Measurements from ENCODE around the gene ZNF841.

DNA sequence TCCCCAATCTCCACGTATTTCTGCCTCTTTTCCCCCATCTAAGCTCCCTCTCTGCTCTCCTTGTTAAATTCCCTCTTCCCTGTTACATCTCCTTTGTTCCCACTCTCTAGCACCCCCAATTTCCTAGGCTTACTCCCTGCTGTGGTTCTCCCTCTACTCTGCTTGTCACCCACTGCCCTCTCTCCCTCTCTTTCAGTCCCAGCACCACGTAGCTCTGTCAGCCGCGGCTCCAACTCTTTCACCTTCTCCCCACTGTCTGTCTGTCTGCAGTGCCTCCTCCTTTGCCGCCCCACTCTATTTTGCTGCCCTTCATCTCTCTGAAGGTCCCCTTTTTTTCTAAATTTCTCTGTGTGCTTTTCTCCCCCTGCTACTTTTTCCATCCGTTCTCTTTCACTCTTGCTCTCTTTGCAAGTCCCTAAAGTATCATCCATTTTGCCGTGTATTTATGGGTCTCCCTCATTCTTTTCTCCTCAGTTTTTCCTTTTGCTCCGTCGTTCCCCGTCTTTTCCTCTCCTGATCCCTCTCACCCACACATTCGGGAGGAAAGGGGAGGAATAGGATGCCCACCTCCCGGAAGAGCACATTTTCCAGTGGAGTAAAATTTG, 937 bp downstream of the ZNF841 start:
- TF ChIP-seq, protein P1, sequence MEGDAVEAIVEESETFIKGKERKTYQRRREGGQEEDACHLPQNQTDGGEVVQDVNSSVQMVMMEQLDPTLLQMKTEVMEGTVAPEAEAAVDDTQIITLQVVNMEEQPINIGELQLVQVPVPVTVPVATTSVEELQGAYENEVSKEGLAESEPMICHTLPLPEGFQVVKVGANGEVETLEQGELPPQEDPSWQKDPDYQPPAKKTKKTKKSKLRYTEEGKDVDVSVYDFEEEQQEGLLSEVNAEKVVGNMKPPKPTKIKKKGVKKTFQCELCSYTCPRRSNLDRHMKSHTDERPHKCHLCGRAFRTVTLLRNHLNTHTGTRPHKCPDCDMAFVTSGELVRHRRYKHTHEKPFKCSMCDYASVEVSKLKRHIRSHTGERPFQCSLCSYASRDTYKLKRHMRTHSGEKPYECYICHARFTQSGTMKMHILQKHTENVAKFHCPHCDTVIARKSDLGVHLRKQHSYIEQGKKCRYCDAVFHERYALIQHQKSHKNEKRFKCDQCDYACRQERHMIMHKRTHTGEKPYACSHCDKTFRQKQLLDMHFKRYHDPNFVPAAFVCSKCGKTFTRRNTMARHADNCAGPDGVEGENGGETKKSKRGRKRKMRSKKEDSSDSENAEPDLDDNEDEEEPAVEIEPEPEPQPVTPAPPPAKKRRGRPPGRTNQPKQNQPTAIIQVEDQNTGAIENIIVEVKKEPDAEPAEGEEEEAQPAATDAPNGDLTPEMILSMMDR (IDR thresholded peaks at IDR 0.05): no peak
- no peak for TF ChIP-seq EZH2 (IDR thresholded peaks at IDR 0.05)
